Heart right ventricle (tissue), 16 donors: Measurements from ENCODE around the gene PPP1R2B. TPM values are rescaled to one million over a fixed set of nuclear protein-coding genes. Genes with fewer than 3 reads are reported as not detected.

ENCODE experiments used
- ATAC-seq, 8 donors: fragments of 200-7000 bp; cut with Tn5 transposase; one replicate each; pipeline ENCODE4 v1.9.1; 2020; ENCODE audit warnings: mild to moderate bottlenecking in 8 of 8, moderate library complexity in 8 of 8, moderate number of reproducible peaks in 1 of 8
- DNase-seq, 2 donors: peaks; one replicate each; pipeline ENCODE4 v3.0.0-alpha.2; 2020
- H3K27ac ChIP-seq, 10 donors: fragments of 200-600 bp; sonication (generic) in 2 of 10; one replicate each; pipeline versions ENCODE4 v1.5.0 to v1.8.0; 2020 to 2022; ENCODE audit warnings: mild to moderate bottlenecking in 3 of 10
- H3K27me3 ChIP-seq, 7 donors: fragments of 200-600 bp; one replicate each; pipeline ENCODE4 v1.8.0; 2021 to 2022; ENCODE audit warnings: mild to moderate bottlenecking in 2 of 7
- H3K36me3 ChIP-seq, 9 donors: fragments of 200-600 bp; sonication (generic) in 1 of 9; one replicate each; pipeline versions ENCODE4 v1.5.0 to v1.8.0; 2020 to 2022; ENCODE audit warnings: mild to moderate bottlenecking in 2 of 9
- H3K4me1 ChIP-seq, 9 donors: fragments of 200-600 bp; sonication (generic) in 1 of 9; one replicate each; pipeline versions ENCODE4 v1.5.0 to v1.8.0; 2020 to 2022; ENCODE audit warnings: mild to moderate bottlenecking in 4 of 9
- H3K4me3 ChIP-seq, 10 donors: fragments of 200-600 bp; sonication (generic) in 2 of 10; one replicate each; pipeline versions ENCODE4 v1.5.0 to v1.8.0; 2020 to 2022; ENCODE audit warnings: mild to moderate bottlenecking in 7 of 10, moderate library complexity in 2 of 10
- H3K9me3 ChIP-seq, 11 donors: fragments of 200-600 bp in 10 of 11; sonication (generic) in 2 of 11; one replicate each; pipeline versions ENCODE4 v1.5.0 to v1.8.0; 2013 to 2022; ENCODE audit warnings: mild to moderate bottlenecking in 2 of 11, control low read depth in 1 of 11, moderate library complexity in 1 of 11
- CTCF ChIP-seq, 9 donors: fragments of 200-600 bp; sonication (generic) in 2 of 9; IDR thresholded peaks; one replicate each; pipeline versions ENCODE4 v1.5.0 to v1.8.0; 2021 to 2022; ENCODE audit warnings: antibody characterized with exemption in 9 of 9, mild to moderate bottlenecking in 5 of 9, moderate library complexity in 1 of 9
- WGBS, 2 donors: extraction: QIAGEN DNeasy Blood & Tissue Kit; methylation state at CpG; one replicate each; pipeline ENCODE4 v1.1.7; 2013; ENCODE audit warnings: inconsistent platforms in 1 of 2; 5-methylcytosine and 5-hydroxymethylcytosine counted together
- intact Hi-C, 10 donors: fragments of 100-400 bp; cut with DNase I; formaldehyde crosslinking; loops; one replicate each; pipeline versions ENCODE4 v1.11.1 to v1.14.2; 2022
- polyA plus RNA-seq, 2 donors: library from polyadenylated mRNA; stranded (reverse); fragments of 200-250 nt; gene quantifications; one replicate each; pipeline ENCODE4 v1.2.3, GENCODE V29; 2013
- total RNA-seq, 10 donors: library from RNA; stranded (reverse); fragmentation: NEBNext Ultra II Directional in 3 of 10; extraction: Animal tissue kit (Norgen Biotek cat#: 25700) in 3 of 10; gene quantifications; one replicate each; pipeline versions ENCODE4 v1.2.1 to v1.2.4, GENCODE V29; 2021 to 2023
- donor health status: Arrhythmogenic right ventricular cardiomyopathy.
- donor health status: ischemic (EF 13 %, LVEDD 7.1; RV severe dilation, severe dysfunction).
- donor health status: healthy with polysubstance abuse.
- donor health status: DM: no; HTN: yes; CAD: no.
- donor health status: DM: no; HTN: no; CAD: no.
- donor health status: ischemic (EF 25% LVEDD 6.9; RV normal size, moderate dysfunction).
- donor health status: ischemic (EF 25% LVEDD 5.7; RV mildly dilated, moderate dysfunction).
- donor health status: healthy.
- donor health status: DM: yes; HTN: yes; CAD: no.
- donor health status: Ischemic cardiomyopathy.
- donor health status: ischemic (EF 35%, LVEDD 5.7; RV mildly dilated, moderate dysfunction).
- donor health status: nonischemic (EF 11% LVEDD 7.7; RV severe dilation, severe dysfunction).
- donor health status: DM: yes; HTN: yes; CAD: no.
- donor health status: PGD.
- donor health status: ischemic (EF 29% LVEDD 5.4; RV normal size, mild dysfunction).
- donor health status: nonischemic (EF 23%, LVEDD 6.1; RV moderate dilation, normal function).

PPP1R2B gene
- total and polyA plus RNA-seq, 12 donors, result 0.03 to 0.16 (median 0.15) TPM; not detected in 7

GRCh38 chr5:156812959-156813358 is 37.1 kb upstream of the PPP1R2B start:
- ATAC-seq, result no peak
- no peak for TF ChIP-seq CTCF (IDR thresholded peaks at IDR 0.05)
- 96 to 98% methylated on average over 1 of the region's 1 CpG for WGBS, 2 donors

DNA sequence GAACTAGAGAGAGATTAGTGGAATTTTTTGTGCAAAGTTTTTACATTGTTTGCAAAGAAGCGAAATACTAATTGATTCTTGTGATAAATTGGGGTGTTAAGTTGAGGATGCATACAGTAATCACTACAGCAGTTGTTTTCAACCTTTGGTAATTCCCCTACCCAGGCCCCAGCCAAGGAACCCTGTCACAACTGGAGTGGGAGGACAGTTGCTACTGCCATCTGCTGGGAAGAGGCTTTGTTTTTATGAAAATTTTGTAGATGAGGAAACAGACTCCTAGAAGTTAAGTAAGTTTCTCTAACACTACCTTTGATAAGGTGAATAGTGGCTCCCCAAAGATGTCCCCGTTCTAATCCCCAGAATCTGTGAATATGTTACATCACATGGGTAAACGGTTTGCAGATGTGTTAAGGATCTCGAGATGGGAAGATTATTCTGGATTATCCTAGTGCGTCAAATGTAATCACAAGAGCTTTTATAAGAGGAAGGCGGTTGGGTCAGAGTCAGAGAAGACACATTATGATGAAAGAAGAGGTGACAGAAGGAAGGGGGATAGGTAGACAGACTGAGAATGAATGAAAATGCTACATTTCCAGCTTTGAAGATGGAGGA is 34.0 kb upstream of the PPP1R2B start:
- peak in 8 of 9 donors; percentile 17 to 62 (median 49) for TF ChIP-seq CTCF (IDR thresholded peaks at IDR 0.05)
- no peak overlapping the region for H3K4me3 ChIP-seq
- no peaks in the 10 kb centered on the region for H3K27me3 ChIP-seq
- peak in 4 of 8 donors; percentile 35 to 59 (median 52) for ATAC-seq
- no peaks in the 10 kb centered on the region for H3K4me1 ChIP-seq
- peak in 1 of 2 donors; percentile 26 for DNase-seq
- 73 to 78% methylated on average over 6 of the region's 6 CpGs for WGBS, 2 donors
- intact Hi-C loops, result loop anchor here in 6 of 10 donors (5.0 to 10.0 kb wide), 5 partner anchors 231 to 869 kb away; partner anchors contain the start of gene SGCD (in 1 of the 6)
- H3K9me3 ChIP-seq, result peaks cover 0 to 13% (median 0%) of the 10 kb centered on the region in 11 donors
- no peak overlapping the region for H3K27ac ChIP-seq
- no peaks in the 10 kb centered on the region for H3K36me3 ChIP-seq

More at GRCh38 chr5:156812959-156813358, 37.1 kb upstream of the PPP1R2B start:
- H3K27ac ChIP-seq, result no peak overlapping the region
- H3K9me3 ChIP-seq, result peaks cover 0 to 30% (median 0%) of the 10 kb centered on the region in 11 donors
- no peaks in the 10 kb centered on the region for H3K27me3 ChIP-seq
- H3K4me3 ChIP-seq, result no peak overlapping the region
- no peak for DNase-seq
- H3K4me1 ChIP-seq, result no peaks in the 10 kb centered on the region
- intact Hi-C loops, result loop anchor here in 4 of 10 donors (10.0 kb wide), 3 partner anchors 228 to 478 kb away; no protein-coding TSS in a partner anchor
- H3K36me3 ChIP-seq, result no peaks in the 10 kb centered on the region

DNA sequence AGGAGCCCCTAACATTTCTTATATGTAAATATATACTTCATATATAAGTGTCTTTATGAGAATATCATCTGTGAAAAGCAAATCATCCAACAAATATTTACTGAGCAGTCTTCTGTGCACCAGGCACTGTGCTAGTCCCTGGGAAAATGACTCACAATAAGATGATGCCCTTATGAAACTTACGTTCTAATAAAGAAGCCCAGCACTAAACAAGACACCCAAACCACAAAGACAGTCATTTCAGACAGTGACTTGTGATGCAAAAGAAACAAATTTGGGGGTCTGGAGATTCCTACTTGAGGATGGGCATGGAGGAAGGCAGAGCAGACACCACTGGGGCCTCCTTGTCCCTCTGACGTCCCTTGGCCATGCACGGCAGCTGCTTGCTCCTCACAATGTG is 30.6 kb upstream of the PPP1R2B start:
- Histone ChIP-seq H3K27me3 (no peaks in the 10 kb centered on the region), H3K27ac (no peak overlapping the region), H3K9me3 (no peaks in the 10 kb centered on the region), H3K4me1 (no peaks in the 10 kb centered on the region), H3K36me3 (no peaks in the 10 kb centered on the region), H3K4me3 (no peak overlapping the region)
- 86 to 91% methylated on average over 3 of the region's 3 CpGs for WGBS, 2 donors
- DNase-seq, result no peak
- ATAC-seq, result no peak
- intact Hi-C loops, result loop anchor here in 6 of 10 donors (5.0 to 10.0 kb wide), 5 partner anchors 235 to 872 kb away; partner anchors contain the start of gene SGCD (in 1 of the 6)
- no peak for TF ChIP-seq CTCF (IDR thresholded peaks at IDR 0.05)

- no peak for TF ChIP-seq CTCF (IDR thresholded peaks at IDR 0.05)
- Histone ChIP-seq H3K4me1 (no peaks in the 10 kb centered on the region), H3K9me3 (no peaks in the 10 kb centered on the region), H3K27ac (no peak overlapping the region), H3K27me3 (no peaks in the 10 kb centered on the region), H3K4me3 (no peak overlapping the region), H3K36me3 (no peaks in the 10 kb centered on the region)
- intact Hi-C loops, result loop anchor here (5.0 to 10.0 kb wide), 11 partner anchors 235 to 1675 kb away; partner anchors contain the start of gene SGCD (in 1 of the 10)
- DNase-seq, result no peak
- 76 to 83% methylated on average over 7 of the region's 7 CpGs for WGBS, 2 donors
- ATAC-seq, result no peak
Measured at GRCh38 chr5:156819967-156820581, 30.0 kb upstream of the PPP1R2B start.
